Activated effector memory CD4-positive, alpha-beta T cell treated with anti-CD3 and anti-CD28 coated beads, Interleukin-2, amount 50 U/mL, for 16 hours (primary cell): Measurements from ENCODE around the gene GDPGP1.
"Not testable (repeated sequence)": the region's sequence is repeated elsewhere in the genome, so short reads cannot be mapped to it uniquely, and the experiment has no call there.

Experiments
- DNase-seq: peaks from one replicate; pipeline ENCODE4 v3.0.0-alpha.2; 2020

Gene GDPGP1, protein sequence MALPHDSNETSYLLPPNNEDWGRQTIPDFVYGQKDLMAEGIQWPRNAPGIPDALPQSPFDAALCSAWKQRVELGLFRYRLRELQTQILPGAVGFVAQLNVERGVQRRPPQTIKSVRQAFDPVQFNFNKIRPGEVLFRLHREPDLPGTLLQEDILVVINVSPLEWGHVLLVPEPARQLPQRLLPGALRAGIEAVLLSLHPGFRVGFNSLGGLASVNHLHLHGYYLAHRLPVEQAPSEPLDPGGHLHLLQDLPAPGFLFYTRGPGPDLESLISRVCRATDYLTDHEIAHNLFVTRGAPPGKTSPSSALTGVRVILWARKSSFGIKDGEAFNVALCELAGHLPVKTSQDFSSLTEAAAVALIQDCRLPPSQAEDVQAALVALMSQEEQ

GRCh38 chr15:90234096-90234988, at the start of gene GDPGP1:
Gene GDPGP1, plus strand, starts transcription at chr15:90234209. Its CDS starts 6,700 bp downstream, at chr15:90240909.
- no peak for DNase-seq

DNA sequence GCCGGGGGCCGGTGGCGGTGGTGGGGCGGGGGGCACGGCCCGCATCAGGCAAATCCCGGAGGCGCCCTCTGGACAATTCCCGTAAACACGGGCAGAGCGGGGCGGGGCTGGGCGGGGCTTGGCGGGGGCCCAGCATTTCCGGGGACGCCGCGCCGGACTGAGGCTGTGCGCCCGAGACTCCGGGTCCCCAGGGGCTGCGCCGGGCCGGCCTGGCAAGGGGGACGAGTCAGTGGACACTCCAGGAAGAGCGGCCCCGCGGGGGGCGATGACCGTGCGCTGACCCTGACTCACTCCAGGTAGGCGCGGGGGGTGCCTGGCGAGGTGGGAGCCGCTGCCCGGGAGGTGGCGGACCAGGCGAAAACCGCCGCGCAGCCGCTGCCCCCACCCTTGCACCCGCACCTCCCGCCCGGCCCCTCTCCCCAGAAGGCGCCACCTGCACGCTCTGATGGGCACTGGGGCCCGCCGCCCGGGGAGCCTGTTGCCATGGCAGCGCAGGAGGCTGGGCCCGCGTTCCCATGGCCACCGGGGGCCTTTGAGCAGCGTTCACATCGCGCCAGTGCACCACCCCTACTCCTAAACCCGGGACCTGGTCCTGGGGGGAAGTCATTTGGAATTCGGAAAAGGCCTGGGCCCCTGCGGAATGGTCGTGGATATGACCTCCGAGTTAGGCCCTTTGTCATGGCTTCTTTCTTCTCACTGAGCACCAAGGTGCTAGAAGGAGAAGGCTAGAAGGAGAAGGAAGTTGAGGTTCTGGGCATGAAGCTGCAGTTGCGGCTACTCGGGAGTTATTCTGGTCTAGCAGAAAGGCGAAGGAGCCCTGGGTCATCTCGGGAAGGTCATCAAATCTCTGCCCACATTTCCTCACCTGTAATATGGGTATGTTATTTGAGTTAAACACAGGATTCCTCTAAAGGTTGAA, 49.0 kb upstream of the GDPGP1 start:
- peak; percentile 83 for DNase-seq

DNA sequence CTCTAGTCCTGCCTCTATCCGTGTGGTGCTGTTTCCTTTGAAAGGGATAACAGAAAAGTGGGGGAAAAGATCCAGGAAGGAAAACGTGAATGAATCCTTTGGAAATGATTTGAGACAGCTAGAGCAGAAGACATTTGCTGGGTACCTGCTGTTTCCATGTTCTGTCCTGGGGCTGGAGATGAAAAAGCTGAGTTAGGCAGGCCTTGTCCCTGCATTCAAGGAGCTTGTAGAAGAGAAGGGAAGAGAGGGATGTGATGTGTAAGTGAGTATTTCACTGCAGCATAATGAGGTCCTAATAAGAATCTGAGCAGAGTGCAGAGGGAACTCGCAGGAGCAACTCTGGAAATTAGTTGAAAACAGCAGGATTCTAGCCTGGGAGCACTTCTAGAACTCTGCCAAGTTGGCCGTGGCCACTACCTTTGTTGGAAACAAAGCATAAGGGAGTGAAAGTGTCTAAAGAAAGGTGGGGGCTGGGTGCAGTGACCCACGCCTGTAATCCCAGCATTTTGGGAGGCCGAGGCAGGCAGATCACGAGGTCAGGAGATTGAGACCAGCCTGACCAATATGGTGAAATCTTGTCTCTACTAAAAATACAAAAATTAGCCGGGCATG, 46.6 kb upstream of the GDPGP1 start:
- no peak for DNase-seq

- DNase-seq, result not testable (repeated sequence)
These were observed 45.9 kb upstream of the GDPGP1 start for GRCh38 chr15:90188065-90188464.

DNA sequence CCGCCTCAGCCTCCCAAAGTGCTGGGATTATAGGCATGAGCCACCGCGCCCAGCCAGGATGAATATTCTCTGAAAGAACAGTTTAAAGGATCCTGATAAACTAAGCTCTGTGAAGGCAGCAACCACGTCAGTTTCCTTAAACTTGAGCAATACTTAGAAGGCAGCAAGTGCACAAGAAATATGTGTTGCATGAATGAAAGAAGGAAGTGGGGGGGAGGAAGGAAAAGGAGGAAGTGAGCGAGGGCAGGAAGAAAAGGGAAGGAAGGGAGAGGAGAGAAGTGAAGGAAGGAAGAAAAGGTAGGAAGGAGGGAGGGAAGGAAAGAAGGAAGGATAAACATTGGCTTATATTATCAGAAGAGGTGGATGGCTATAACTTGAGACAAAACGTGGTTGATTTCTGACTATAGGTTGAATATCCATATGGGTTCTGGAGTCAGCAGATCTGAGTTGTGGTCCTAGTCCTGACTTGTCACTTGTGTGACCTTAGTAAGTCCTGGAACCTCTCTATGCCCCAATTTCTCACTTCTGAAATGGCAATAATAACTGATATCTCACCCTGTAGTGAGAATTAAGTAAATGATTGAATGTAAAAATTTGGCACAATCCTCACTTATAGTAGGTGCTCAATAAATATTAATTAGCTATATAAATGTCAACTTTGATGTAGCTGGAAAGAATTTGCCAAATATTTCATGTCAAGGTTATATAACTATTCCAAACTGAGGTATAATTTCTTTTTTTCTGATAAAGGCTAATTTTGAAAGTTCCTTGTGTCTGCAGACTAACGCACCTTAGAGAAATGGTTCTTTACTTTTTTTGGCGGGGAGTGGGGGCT, 44.9 kb upstream of the GDPGP1 start:
- DNase-seq, result no peak

DNA sequence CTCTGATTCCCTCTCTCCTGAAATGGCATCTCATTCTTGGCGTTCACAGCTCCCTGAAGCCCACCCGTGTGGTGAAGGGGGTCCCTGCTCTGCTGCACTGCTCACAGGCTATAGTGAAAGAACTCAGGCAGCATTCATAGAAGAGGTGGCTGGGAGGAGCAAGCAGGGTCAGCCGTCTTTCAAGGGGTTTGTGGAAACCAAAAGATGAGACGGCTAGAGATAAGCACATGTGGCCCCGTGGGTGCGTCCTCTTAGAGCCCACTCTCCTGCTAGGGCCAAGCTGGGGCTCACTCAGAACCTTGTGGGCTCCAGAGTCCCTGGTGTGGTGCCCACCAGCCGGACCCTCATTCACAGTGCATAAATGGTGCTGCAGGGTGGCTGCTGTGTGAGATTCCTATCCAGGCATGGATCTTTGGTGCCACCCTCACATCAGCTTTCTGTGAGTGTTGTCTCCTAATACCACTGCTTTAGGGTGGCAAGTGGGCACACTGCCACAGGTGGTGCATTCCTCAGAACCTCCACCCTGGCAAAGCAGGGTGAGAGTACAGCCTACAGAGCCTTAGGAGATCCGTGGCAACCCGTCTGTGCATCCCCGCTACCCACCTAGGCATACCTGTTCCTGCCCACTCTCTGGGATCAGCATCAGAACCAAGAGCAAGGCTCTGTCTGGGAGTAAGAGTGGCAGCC, 44.1 kb upstream of the GDPGP1 start:
- no peak for DNase-seq

- DNase-seq, result no peak
These were observed 43.2 kb upstream of the GDPGP1 start for GRCh38 chr15:90190606-90191343.

DNA sequence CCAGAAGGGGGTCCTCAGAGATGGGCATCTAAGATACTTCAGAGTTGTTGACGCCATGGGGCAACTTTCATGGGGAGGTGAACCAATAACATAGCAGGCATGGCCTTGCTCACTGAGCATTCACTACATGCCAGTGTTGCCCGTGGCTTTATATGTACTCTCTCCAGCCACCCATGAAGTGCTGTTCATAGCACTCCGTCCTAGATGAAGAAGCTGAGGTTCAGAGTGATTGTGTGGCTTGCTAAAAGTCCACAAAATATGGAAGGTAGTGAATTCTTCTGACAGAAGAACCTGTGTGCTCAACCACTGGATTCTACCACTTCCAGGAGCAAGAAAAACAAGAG, 42.7 kb upstream of the GDPGP1 start:
- no peak for DNase-seq

- peak; percentile 70 for DNase-seq
These were observed 42.1 kb upstream of the GDPGP1 start for GRCh38 chr15:90191794-90192509.

GRCh38 chr15:90192961-90193786, 40.8 kb upstream of the GDPGP1 start:
- DNase-seq, result no peak

GRCh38 chr15:90194655-90195054, 39.4 kb upstream of the GDPGP1 start:
- DNase-seq, result no peak

DNA sequence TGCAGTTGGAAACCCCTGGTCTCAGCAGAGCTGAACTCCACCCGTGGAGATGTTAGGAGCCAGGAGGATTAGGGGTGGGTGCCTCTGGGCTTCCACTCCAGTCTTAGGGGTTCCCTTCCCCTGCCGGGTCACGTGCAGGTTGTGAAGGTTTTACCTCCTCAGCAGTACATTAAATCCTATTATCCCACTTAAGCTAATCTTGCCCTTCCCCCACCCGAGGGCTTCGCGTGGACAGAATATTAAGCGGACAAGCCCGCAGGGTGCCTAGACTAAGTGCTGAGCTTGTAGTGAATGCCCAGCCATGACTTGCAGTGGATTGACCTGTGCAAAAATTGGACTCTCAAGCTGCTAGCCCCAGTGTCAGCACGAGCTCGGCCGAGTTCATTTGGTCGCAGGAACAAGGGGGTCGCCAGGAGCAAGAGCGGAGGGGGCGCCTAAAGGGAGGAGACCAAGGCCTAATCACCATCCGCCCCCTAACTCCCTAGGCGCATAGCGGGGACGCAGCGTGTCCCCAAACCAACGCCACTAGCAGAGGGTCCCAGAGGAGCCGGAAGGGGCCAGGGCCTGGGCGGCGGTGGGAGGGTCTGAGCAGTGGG, 33.4 kb upstream of the GDPGP1 start:
- DNase-seq, result no peak

GRCh38 chr15:90201130-90201943, 32.7 kb upstream of the GDPGP1 start, which contains the start of gene SEMA4B:
Gene SEMA4B, plus strand, starts transcription at chr15:90201330. Its CDS starts 249 bp downstream, at chr15:90201579.
- DNase-seq, result peak; percentile 90

DNA sequence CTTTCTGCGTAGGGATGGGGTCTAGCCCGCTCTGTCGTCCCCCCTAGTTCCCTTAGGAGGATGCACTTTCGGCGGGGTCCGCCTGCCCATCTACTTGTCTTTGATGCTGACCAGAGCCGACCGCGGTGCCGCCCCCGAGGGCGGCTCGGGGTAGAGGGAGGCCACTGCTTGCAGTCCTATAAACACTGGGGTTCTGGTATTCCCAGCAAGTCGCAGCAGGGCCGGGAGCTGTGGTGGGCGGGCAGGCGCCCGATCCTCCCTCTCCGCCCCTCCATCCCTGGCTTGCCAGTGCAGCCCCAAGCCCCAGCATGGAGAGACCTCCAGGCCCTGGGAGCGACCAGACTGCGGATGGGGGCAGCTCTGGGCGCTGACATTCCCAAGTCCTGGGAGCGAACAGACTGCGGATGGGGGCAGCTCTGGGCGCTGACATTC, 32.0 kb upstream of the GDPGP1 start:
- no peak for DNase-seq

DNA sequence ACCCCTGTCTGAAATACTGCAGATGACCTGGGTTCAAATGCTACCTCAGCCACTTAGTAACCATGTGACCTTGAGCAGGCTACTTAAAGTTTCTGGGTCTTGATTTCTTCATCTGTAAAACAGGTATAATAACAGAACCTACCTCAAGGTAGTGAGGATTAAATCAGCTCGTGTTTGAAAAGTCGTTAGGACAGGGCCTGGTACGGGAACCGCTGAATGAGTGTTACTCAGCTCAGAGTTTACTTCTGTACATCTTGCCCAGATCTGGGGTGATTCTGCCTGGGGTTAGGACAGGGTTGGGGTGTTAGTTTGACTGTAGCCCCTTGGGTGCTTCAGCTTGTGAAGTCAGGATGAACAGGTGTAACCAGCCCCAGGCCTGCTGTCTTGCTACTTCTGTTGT, 31.1 kb upstream of the GDPGP1 start:
- no peak for DNase-seq

- DNase-seq, result no peak
These were observed 30.5 kb upstream of the GDPGP1 start for GRCh38 chr15:90203473-90203872.

DNA sequence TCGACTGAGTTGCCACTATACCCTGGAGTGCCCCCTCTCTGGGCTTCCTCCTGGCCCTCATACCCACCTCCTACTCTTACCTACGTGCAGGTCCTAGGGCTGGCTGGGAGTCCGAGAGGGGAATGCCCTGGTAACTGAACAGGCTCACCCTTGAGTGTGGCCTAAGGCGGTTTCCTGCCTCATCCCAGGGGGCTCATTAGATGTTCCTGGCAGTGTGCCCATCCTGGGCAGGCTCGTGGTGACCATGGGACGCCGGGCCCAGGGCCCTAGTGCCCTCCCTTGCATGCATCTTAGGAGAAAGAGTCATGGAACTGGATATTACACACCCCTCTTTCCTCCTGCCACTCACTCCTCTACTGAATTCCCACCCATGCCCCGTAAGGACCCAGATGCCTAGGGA, 30.1 kb upstream of the GDPGP1 start:
- no peak for DNase-seq
